Stimulated activated CD4-positive, alpha-beta T cell treated with anti-CD3 and anti-CD28 coated beads, TNF-alpha, amount 100 ng/mL, for 1 hour (primary cell): ENCODE measurements around the gene IQUB.
"Not testable (repeated sequence)": the region's sequence is repeated elsewhere in the genome, so short reads cannot be mapped to it uniquely, and the experiment has no call there.

ENCODE experiments used
- DNase-seq, 3 donors: peaks; one replicate each; pipeline ENCODE4 v3.0.0-alpha.2; 2020; ENCODE audit warnings: low read depth in 3 of 3, low spot score in 1 of 3

Gene IQUB

GRCh38 chr7:123494193-123494796, 40.1 kb downstream of the IQUB start:
- DNase-seq, result no peak

DNA sequence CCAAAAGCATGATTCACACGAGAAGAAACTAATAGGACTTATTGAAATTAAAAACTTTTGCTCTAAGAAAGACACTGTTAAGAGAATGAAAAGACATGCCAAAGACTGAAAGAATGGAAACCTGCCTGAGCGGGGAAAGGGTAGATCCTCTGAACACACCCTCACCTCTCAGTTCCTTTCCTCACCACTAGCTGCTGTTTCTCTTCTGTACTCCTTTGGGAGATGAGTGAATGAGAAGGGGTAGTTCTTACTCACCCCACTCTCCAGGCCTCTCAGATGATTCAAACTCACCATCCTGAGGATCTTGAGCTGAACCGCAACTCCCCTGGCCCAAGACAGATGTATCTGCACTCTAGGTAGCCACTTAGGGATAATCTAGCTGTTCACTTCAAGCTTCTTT, 41.9 kb downstream of the IQUB start:
- no peak for DNase-seq

DNA sequence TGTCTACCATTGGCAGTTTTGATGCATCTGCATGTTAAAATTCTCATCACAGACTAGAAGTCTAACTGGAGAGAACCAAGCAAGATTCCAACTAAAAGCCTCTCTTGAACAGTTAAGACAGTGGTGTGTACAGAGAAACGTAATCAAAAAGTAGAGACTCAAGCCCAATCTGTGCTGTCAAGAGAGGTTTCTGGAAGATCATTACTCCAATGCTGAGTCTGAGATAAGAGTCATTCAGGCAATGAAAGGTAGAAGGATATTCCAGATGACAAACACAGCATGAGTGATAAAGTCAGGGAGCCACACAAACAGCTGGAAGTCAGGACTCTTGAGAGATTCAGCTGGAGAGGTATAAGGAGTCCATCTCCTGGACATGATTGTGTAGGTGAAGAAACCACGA, 48.7 kb downstream of the IQUB start:
- no peak for DNase-seq

DNA sequence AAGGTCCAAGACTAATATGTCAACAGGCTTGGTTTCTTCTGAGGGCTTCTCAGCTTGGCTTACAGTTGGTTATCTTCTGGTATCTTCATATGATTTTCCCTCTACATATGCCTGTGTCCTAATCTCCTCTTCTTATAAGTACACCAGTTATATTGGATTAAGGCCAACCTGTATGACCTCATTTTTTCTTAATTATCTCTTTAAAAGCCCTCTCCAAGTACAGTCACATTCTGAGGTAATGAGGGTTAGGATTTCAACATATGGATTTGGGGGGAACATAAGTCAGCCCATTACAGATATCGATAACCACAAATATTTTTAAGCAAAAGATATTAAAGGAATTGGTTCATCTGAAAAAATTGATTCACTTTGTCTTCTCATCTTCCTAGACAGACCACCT, 49.2 kb downstream of the IQUB start:
- no peak for DNase-seq

- no peak for DNase-seq
Measured at GRCh38 chr7:123484199-123484598, 50.2 kb downstream of the IQUB start.

DNA sequence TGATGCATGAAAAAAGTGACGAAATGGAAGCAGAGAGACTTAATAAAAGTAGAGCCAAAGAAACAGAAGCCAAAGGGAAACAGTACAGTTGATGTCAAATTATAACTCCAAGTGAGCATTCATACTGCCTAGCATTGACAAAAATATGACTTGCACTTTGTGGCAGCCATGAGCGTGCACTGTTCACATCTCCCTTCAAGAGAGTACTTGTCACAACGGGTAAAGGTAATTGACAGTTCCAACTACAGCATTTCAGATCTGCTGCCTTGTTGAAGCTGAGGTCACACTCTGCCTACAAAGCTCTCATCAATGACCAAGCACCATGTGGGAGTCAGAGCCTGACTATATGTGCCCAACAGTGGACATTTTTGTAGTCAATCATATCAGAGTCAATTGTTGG, 54.3 kb downstream of the IQUB start:
- no peak for DNase-seq

- not testable (repeated sequence) for DNase-seq
Measured at GRCh38 chr7:123478056-123478455, 56.3 kb downstream of the IQUB start.

DNA sequence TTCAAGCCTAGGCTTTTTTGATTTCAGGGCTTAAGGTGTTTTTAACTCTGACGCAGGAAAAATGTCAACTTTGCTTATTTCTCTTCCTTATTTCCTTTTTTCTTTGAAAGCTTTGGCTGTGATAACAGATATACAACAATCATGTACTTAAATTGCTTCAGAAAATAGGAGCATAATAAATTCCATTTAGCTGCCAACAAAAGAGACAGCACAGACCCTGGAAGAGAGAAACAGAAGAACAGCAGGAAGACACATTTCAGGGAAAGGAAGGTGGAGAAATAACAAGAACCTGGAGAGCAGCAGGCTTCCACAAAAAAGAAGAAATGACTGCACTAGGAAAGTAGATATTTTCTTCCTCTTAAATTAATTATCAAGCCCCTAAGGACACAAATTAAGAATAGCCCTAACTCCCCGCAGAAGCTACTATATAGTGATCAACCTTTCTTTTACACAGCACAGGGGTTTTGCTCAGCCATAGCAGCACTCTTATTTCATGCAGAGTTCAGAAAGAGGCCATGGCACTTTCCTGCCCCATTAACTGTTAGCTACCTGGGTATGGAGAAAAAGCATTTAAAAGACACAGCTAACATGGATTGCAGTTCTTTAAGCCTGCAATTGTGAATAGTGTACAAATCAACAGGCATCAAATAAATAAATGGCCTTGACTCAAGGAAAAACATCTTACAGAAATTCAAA, 61.5 kb downstream of the IQUB start:
- DNase-seq, result no peak

- no peak for DNase-seq
Measured at GRCh38 chr7:123472327-123472726, 62.1 kb downstream of the IQUB start.

DNA sequence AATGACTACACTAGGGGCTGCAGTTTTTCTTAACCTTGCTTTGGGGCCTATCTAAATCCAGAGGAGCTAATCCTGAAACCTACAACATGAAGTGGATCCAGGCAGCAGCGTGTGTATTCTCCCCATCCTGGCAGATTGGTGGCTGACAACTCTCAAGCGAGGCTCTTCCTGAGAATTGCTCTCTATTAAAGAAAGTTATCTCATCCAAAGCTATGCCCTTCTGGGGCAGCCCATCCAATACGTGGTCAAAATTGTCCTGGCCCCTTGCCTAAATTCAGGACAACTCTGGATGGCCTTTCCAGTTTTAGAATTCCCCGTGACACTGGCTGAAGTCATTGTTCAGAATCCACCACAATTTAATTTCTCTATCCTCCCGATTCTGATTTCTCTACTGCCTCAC, 66.1 kb downstream of the IQUB start:
- no peak for DNase-seq

GRCh38 chr7:123463890-123464289, 70.5 kb downstream of the IQUB start:
- DNase-seq, result no peak

DNA sequence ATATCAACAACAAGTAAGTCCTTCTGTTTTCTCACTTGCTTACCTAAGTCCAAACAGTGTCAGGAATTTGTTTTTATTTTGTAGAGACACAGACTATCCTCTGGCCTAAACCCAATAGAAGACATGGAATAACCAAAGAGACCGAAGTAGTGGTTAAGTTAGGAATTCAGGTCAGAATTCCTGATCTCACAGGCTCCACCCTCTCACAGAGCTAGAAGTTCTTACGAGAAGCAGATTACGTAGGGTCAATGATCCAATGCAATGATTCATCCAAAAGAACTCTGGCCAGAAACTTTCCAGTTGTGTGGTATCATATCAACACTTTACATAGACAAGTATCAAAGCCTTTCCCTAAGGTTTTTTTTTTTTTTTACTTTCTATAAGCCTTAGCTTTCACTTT, 73.8 kb downstream of the IQUB start:
- DNase-seq, result no peak

- DNase-seq, result no peak
Measured at GRCh38 chr7:123455965-123456470, 78.4 kb downstream of the IQUB start.

DNA sequence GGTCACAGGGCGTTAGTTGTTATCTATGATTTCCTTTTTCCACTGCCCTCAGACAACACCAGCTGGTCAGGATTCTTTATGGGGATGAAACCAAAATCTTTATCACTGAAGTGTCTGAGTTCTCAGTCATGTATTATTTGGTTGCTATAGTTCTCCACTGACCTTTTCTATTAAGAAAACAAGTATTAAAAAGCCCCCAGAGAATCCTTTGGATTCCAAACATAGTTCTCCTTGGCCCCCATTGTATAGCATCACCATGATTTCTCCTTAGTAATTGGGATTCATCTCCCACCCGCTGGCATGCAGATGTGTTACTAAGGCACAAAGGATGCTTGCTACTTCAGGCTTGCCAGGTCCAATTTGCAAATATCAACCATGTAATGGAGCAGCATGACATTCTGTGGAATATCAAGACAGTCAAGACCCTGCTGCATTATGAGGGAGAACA, 94.3 kb downstream of the IQUB start:
- no peak for DNase-seq

DNA sequence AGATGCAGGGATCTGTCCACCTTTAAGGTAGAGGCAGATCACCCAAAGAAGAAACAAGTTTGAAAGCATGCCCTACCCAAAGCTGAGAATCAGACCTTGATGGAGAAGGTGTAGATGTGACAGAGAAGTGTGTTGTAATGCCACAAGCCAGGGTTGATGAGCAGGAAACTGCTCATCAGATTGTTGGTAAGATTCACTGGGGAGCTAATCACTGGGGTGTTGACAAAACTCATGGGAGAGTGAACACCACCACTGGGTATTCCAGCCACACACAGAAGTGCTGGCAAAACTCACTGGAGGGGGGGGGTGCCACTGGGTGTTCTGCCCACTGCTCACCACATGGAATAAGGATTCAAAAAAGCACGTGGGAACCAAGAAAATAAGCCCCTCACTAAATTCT, 95.2 kb downstream of the IQUB start:
- DNase-seq, result no peak

- no peak for DNase-seq
Measured at GRCh38 chr7:123437447-123437995, 96.9 kb downstream of the IQUB start.

GRCh38 chr7:123435080-123435700, 99.2 kb downstream of the IQUB start:
- no peak for DNase-seq

- DNase-seq, result no peak
Measured at GRCh38 chr7:123433665-123434064, 100.7 kb downstream of the IQUB start.

DNA sequence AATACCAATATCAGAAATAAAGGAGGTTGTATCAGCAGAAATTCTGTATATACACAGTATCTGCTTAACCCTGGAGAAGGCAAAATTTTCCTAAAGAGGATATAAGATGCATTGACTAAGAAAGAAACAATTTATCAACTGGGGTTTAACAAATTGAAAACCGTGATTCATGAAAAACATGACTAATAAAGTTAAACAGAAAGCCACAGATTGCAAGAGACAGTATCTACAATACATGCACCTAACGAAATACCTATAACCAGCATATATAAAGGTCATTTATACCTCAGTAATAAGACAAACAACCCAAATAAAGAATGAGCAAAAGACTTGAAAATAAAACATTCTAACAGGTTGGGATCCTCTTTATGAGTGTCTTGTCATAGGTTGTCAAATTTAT, 101.8 kb downstream of the IQUB start:
- DNase-seq, result no peak

- DNase-seq, result no peak
Measured at GRCh38 chr7:123431075-123431614, 103.2 kb downstream of the IQUB start.

DNA sequence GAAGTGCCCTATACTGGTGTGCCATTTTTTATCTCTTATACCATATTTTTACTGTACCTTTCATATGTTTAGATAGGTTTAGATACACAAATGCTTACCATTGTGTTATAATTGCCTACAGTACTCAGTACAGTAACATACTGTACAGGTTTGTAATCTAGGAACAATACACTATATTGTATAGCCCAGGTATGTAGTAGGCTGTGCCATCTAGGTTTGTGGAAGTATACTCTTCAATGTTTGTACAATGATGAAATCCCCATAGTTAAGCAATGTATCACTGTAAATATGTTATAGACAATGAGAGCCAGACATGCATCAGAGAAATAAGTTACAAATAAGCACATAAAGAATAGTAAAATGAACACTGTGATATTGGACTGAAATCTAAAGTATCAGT, 109.1 kb downstream of the IQUB start:
- DNase-seq, result no peak

DNA sequence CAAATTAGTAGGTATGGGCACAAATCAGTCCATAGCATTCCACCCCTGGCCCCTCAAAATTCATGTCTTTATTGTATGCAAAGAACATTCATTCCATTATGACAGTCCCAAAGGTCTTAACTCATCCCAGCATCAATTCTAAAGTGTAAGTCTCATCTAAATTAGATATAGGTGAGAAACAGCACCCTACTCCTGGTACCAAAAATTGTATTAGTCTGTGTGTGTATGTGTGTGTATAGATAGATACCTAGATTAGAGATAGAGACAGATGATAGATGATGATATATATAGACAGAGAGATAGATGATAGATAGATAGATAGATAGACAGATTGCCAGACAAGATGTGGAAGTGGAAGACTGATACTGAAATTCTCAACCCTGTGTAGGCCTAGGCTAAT, 109.9 kb downstream of the IQUB start:
- DNase-seq, result no peak
